HL-60 (cell line): Measurements from ENCODE around the gene KRTAP2-2.
"Not testable (repeated sequence)": the region's sequence is repeated elsewhere in the genome, so short reads cannot be mapped to it uniquely, and the experiment has no call there.

Source experiments
- GABPA ChIP-seq: IDR thresholded peaks from 2 replicates; pipeline ENCODE4 v1.6.1; 2012; ENCODE audit warnings: low read depth
- POLR2AphosphoS5 ChIP-seq: IDR thresholded peaks from 2 replicates; pipeline ENCODE4 v1.6.1; 2012; ENCODE audit warnings: low read depth
- REST ChIP-seq: IDR thresholded peaks from 2 replicates; pipeline ENCODE4 v1.6.1; 2012; ENCODE audit warnings: low read depth; ENCODE audit not compliant: insufficient replicate concordance
- SPI1 ChIP-seq: IDR thresholded peaks from 2 replicates; pipeline ENCODE4 v1.6.1; 2012; ENCODE audit warnings: low read depth, mild to moderate bottlenecking, borderline replicate concordance
- TF ChIP-seq, protein P1 (sequence below): IDR thresholded peaks from one replicate; pipeline ENCODE4 v1.5.1; 2011; ENCODE audit warnings: low read length, control low read depth, inconsistent platforms; ENCODE audit not compliant: insufficient read depth

GRCh38 chr17:41054556-41054955 lies 474 bp downstream of the KRTAP2-2 start:
- not testable (repeated sequence) for TF ChIP-seq POLR2AphosphoS5, REST, GABPA, SPI1
- TF ChIP-seq, protein P1, sequence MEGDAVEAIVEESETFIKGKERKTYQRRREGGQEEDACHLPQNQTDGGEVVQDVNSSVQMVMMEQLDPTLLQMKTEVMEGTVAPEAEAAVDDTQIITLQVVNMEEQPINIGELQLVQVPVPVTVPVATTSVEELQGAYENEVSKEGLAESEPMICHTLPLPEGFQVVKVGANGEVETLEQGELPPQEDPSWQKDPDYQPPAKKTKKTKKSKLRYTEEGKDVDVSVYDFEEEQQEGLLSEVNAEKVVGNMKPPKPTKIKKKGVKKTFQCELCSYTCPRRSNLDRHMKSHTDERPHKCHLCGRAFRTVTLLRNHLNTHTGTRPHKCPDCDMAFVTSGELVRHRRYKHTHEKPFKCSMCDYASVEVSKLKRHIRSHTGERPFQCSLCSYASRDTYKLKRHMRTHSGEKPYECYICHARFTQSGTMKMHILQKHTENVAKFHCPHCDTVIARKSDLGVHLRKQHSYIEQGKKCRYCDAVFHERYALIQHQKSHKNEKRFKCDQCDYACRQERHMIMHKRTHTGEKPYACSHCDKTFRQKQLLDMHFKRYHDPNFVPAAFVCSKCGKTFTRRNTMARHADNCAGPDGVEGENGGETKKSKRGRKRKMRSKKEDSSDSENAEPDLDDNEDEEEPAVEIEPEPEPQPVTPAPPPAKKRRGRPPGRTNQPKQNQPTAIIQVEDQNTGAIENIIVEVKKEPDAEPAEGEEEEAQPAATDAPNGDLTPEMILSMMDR, result not testable (repeated sequence)
